Activated CD4-positive, alpha-beta T cell treated with anti-CD3 and anti-CD28 coated beads for 24 hours (primary cell): Measurements from ENCODE around the gene HBG1.
"Not testable (repeated sequence)": the region's sequence is repeated elsewhere in the genome, so short reads cannot be mapped to it uniquely, and the experiment has no call there.

Source experiments
- DNase-seq, 2 donors: peaks; one replicate each; pipeline ENCODE4 v3.0.0-alpha.2; 2020; ENCODE audit warnings: low read depth in 2 of 2

HBG1 gene

GRCh38 chr11:5249807-5250396 is at the start of gene HBG1:
Gene HBG1, minus strand, starts transcription at chr11:5249857. Its CDS starts 53 bp downstream, at chr11:5249804.
- not testable (repeated sequence) for DNase-seq

GRCh38 chr11:5298451-5298850 is 48.8 kb upstream of the HBG1 start:
- DNase-seq, result no peak

- no peak for DNase-seq
These were observed 48.2 kb upstream of the HBG1 start for GRCh38 chr11:5297721-5298323.

- DNase-seq, result not testable (repeated sequence)
These were observed 44.8 kb upstream of the HBG1 start for GRCh38 chr11:5294342-5294995.

- DNase-seq, result no peak
These were observed 43.4 kb upstream of the HBG1 start for GRCh38 chr11:5293028-5293427.

GRCh38 chr11:5291207-5291838 is 41.7 kb upstream of the HBG1 start:
- no peak for DNase-seq

DNA sequence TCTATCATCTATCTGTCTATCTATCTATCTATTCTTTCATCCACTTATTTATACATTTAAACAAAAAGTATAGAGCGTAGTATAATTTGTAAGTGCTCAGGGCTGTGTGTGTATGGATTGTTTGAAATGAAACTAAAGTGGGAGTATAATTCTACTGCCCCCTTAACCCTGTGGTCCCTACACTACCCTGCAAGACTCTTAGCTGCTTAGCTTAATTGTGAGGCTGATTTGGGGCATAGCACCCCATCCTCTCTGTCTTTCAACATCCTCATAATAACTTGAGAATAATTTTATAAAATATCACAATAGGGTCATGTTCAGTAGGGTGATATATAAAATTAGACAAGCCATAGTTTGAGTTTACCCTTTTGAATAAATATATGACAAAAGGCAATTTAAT is 40.4 kb upstream of the HBG1 start:
- no peak for DNase-seq

GRCh38 chr11:5289696-5290095 is 40.0 kb upstream of the HBG1 start:
- no peak for DNase-seq

DNA sequence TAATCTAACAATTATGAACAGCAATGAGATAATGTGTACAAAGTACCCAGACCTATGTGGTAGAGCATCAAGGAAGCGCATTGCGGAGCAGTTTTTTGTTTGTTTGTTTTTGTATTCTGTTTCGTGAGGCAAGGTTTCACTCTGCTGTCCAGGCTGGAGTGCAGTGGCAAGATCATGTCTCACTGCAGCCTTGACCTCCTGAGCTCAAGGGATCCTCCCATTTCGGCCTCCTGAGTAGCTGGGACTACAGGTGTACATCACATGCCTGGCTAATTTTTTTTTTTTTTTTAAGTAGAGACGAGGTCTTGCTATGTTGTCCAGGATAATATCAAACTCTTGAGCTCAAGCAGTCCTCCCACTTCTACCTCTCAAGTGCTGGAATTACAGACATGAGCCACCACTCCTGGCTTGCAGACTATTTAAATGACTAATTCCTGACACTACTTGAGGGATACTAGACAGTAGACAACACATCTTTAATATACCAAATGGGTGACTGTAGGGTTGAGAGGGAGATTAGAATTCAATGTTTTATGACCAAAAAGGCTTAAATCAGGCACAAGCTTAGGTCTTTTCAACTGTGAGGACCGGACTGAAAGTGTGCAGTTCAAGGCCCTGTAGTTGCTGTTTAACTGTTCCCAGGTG is 39.4 kb upstream of the HBG1 start:
- no peak for DNase-seq

GRCh38 chr11:5288108-5288905 is 38.6 kb upstream of the HBG1 start:
- DNase-seq, result no peak

GRCh38 chr11:5286901-5287300 is 37.2 kb upstream of the HBG1 start:
- DNase-seq, result no peak

DNA sequence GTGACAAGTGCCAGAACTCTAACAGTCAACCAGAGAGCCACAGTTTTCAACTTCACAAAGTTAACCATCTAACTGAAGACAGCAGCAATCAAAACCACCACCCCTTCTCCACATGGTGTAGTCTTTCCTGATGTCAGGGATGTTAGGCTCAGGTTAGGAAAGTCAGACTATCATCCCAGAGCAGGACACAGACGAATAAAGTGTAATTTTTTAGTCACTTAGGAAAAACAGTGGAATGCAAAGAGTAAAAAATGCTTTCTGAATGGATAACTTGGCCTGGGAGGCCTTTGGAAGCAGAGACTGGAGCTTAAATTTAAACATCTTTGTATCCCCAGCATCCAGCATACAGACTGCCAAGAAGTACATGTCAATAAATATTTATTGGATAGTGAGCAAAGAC is 36.7 kb upstream of the HBG1 start:
- DNase-seq, result no peak

DNA sequence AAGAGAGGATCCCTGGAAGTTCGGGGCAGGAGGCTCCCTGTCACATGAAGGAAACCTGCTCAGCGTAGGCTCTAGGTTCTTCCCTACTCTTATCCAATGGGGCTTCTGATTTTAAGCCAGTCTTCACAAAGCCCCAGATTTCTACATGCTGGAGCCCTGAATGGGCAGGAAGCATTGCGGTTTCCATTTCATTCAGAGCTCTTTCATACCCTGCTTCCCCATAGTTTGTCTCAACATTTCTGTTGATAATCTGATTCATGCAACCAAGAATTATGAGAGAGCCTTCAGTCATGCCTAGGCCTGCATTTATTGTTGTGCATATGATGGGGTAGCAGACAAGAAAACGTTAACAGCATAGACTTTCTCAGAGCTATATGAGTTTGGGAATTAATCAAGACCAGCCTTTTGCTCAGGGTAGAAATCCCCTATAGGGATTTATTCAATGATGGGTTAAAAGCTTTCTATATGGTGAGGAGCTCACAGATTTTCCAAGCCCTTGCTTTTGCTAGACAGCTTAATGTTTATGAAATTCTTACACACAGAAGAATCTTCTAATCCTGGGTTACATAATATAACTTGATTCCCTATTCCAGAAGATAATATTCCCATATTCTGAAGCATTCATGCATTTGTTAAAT is 36.2 kb upstream of the HBG1 start:
- DNase-seq, result no peak

DNA sequence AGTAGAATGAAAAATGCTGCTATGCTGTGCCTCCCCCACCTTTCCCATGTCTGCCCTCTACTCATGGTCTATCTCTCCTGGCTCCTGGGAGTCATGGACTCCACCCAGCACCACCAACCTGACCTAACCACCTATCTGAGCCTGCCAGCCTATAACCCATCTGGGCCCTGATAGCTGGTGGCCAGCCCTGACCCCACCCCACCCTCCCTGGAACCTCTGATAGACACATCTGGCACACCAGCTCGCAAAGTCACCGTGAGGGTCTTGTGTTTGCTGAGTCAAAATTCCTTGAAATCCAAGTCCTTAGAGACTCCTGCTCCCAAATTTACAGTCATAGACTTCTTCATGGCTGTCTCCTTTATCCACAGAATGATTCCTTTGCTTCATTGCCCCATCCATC is 35.0 kb upstream of the HBG1 start:
- DNase-seq, result no peak

- no peak for DNase-seq
These were observed 34.2 kb upstream of the HBG1 start for GRCh38 chr11:5283882-5284281.

GRCh38 chr11:5283086-5283485 is 33.4 kb upstream of the HBG1 start:
- DNase-seq, result no peak

DNA sequence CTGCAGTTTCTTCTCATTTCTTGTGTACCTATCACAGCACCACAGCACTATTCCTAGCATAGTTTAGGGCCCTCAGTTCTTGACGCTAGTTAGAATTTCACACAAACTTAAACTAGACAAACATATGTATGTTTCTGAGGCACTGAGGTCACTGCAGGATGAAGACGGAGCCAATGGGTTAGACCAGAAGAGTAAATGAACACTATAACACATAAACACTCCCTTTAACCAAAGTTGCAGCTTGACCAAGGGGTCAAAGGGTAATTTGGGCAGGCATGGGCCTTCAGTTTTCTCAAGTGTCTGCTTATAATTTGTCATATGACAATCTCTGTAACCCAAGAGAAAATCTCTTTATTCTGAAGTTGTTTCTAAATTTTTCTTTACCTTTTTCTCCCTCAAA is 33.0 kb upstream of the HBG1 start:
- no peak for DNase-seq

DNA sequence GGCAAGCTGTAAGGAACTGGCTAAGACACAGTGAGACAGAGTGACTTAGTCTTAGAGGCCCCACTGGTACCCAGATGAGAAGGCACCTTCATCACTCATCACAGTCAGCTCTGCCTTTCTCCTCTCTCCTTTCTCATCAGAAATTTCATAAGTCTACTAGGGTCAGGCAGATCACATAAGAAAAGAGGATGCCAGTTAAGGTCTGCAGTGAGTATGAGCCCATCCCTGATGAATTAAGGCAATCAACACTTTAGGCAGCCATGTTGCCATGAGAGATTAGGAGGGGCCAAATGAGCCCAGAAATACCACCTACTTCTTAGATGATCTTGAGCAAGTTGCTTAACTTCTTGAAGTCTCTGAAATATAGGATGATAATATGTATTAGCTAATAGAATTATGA is 31.9 kb upstream of the HBG1 start:
- DNase-seq, result no peak

GRCh38 chr11:5280582-5281102 is 31.0 kb upstream of the HBG1 start:
- no peak for DNase-seq

DNA sequence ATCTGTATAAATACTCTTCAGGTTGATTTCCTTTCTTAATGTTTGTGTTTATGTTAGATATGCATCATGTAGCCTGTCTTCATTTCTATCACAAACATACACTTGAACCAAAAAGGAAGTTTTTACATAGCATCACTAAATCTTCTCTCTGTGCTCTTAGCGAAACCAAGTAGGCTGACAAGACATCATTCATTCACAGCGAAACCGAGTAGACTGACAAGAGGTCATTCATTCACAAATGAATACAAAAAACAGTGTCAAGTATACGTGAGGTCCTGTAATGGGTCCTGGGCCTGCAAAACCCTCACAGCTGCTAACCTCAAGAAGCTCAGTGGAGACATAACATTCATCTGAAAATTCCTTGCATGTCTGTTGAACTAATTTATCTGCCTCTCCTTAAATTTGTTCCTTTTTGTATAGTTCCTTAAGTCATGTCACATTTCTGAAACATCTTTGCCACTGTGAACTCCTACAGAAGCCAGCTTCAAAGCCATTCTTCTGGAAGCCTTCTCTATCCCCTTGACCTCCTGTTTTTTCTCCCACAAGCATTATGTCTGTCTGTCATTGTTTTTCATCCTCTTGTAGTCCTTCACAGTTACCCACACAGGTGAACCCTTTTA is 29.9 kb upstream of the HBG1 start:
- DNase-seq, result no peak
